ENCODE results near the gene LRRN3. TPM values are rescaled to one million over a fixed set of nuclear protein-coding genes. Genes with fewer than 3 reads are reported as not detected.

LRRN3 gene
- total RNA-seq, 1 donor from 2014 or later, result 1.7 TPM

GRCh38 chr7:111096997-111097396 lies 6.1 kb downstream of the LRRN3 start:
- TF ChIP-seq CTCF (IDR thresholded peaks at IDR 0.05; ENCODE audit: unreplicated experiment), result peak; percentile 9
- DNase-seq (ENCODE audit: low spot score, unreplicated experiment), result no peak
- Mint-ChIP-seq H3K36me3 (ENCODE audit: insufficient read depth) (no peaks in the 10 kb centered on the region), H3K9me3 (ENCODE audit: low read depth) (peaks cover 3% of the 10 kb centered on the region), H3K27ac (no peak overlapping the region), H3K4me3 (ENCODE audit: low read depth) (no peak overlapping the region), H3K27me3 (no peaks in the 10 kb centered on the region), H3K4me1 (ENCODE audit: low read depth) (peaks cover 31% of the 10 kb centered on the region)

GRCh38 chr7:111098011-111098925 lies 7.3 kb downstream of the LRRN3 start:
- peak; percentile 78 for TF ChIP-seq CTCF (IDR thresholded peaks at IDR 0.05; ENCODE audit: unreplicated experiment)
- H3K27ac Mint-ChIP-seq, result peak overlapping the region; percentile 69
- no peak for DNase-seq (ENCODE audit: low spot score, unreplicated experiment)
- H3K36me3 Mint-ChIP-seq (ENCODE audit: insufficient read depth), result no peaks in the 10 kb centered on the region
- peaks cover 3% of the 10 kb centered on the region for H3K9me3 Mint-ChIP-seq (ENCODE audit: low read depth)
- H3K4me1 Mint-ChIP-seq (ENCODE audit: low read depth), result peaks cover 29% of the 10 kb centered on the region
- H3K27me3 Mint-ChIP-seq, result no peaks in the 10 kb centered on the region
- H3K4me3 Mint-ChIP-seq (ENCODE audit: low read depth), result no peak overlapping the region

DNA sequence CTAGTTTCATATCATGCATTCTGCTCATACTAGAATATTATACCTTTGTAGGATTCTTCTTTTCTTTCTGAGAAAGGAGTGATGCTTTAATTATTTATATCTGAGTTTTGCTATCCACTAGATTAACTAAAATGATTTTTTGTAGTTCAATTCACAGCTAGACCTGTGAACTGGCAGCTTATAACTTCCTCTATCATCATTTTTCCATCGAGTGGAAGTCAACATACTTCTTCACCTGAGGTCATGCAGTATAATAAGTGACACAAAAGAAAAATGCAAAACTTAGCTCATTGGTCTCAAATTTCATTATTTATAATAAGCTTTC lies 8.0 kb downstream of the LRRN3 start:
- Mint-ChIP-seq H3K36me3 (ENCODE audit: insufficient read depth) (no peaks in the 10 kb centered on the region), H3K4me1 (ENCODE audit: low read depth) (peaks cover 30% of the 10 kb centered on the region), H3K9me3 (ENCODE audit: low read depth) (peaks cover 3% of the 10 kb centered on the region), H3K27ac (no peak overlapping the region), H3K4me3 (ENCODE audit: low read depth) (no peak overlapping the region), H3K27me3 (no peaks in the 10 kb centered on the region)
- DNase-seq (ENCODE audit: low spot score, unreplicated experiment), result no peak
- no peak for TF ChIP-seq CTCF (IDR thresholded peaks at IDR 0.05; ENCODE audit: unreplicated experiment)

DNA sequence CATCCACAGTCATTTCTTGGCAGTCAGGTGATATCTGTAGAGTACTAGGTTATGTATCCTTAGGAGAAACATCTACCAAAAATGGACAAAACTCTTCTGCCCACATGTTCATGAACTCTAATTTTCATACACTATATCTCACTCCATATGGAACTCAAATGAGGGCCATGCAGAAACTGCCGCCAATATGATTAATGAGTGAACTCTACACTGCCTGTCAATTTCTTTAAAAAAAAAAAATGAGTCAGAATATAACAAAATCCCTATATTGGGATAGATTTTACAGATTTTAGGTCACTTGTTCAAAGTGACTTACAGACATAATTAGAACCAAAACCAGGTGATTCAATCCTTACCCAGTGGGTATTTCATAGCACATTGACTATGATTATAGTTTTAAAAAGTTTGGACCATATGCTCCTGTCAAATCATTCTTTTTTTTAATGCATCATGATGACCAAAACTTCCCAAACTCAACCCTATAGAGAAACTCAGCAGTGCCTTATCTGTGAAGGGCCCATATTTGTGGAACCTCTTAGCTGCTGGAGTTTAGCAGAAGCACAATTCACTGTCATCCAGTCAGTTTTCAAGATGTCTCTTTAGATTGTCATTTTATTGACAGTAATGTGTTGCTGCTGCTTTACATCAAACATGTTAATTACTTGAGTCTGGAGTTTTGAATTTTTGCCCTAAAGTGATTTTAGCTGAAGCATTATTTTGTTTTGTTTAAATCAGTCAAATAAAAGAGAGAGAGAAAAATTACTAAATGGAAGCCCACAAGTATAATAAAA lies 11.1 kb downstream of the LRRN3 start:
- H3K27ac Mint-ChIP-seq, result peak overlapping the region; percentile 29
- no peak overlapping the region for H3K4me3 Mint-ChIP-seq (ENCODE audit: low read depth)
- DNase-seq (ENCODE audit: low spot score, unreplicated experiment), result no peak
- H3K9me3 Mint-ChIP-seq (ENCODE audit: low read depth), result peaks cover 3% of the 10 kb centered on the region
- TF ChIP-seq CTCF (IDR thresholded peaks at IDR 0.05; ENCODE audit: unreplicated experiment), result no peak
- no peaks in the 10 kb centered on the region for H3K27me3 Mint-ChIP-seq
- H3K4me1 Mint-ChIP-seq (ENCODE audit: low read depth), result peaks cover 23% of the 10 kb centered on the region
- H3K36me3 Mint-ChIP-seq (ENCODE audit: insufficient read depth), result no peaks in the 10 kb centered on the region

- no peaks in the 10 kb centered on the region for H3K36me3 Mint-ChIP-seq (ENCODE audit: insufficient read depth)
- no peak for DNase-seq (ENCODE audit: low spot score, unreplicated experiment)
- no peak overlapping the region for H3K4me3 Mint-ChIP-seq (ENCODE audit: low read depth)
- H3K27me3 Mint-ChIP-seq, result no peaks in the 10 kb centered on the region
- TF ChIP-seq CTCF (IDR thresholded peaks at IDR 0.05; ENCODE audit: unreplicated experiment), result no peak
- H3K9me3 Mint-ChIP-seq (ENCODE audit: low read depth), result peaks cover 3% of the 10 kb centered on the region
- H3K27ac Mint-ChIP-seq, result no peak overlapping the region
- peaks cover 19% of the 10 kb centered on the region for H3K4me1 Mint-ChIP-seq (ENCODE audit: low read depth)
These were observed 12.2 kb downstream of the LRRN3 start for GRCh38 chr7:111103136-111103535.

Measured in progenitor cell of endocrine pancreas (in vitro differentiated cells).